Measurements from ENCODE around the gene OR8G1.

The OR8G1 gene

DNA sequence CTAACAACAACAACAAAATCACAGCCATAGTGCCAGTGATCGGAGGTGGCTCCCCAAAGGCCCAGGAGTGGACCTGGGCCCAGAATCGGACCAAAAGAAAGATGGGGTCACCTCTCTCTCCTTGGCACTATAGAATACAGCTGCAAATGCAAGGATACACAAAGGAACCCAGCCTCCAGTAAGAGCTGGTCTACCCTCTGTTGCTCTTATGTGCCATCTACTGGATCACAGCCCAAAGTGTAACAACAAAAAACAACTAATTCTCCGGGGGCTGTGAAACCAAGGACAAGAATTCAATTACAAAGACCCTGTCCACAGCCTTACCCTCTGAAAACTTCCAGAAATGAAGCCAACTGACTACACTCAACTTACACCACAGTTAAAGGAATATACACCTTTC is 36.9 kb downstream of the OR8G1 start:
- no peaks in the 10 kb centered on the region for H3K36me3 ChIP-seq (ENCODE audit: insufficient read depth, low read length)
- no peaks in the 10 kb centered on the region for H3K9me3 ChIP-seq (ENCODE audit: control insufficient read depth, insufficient read depth, low read length)
- no peaks in the 10 kb centered on the region for H3K4me1 ChIP-seq (ENCODE audit: insufficient read depth, low read length)
- no peak overlapping the region for H3K9ac ChIP-seq (ENCODE audit: low read depth, low read length)

DNA sequence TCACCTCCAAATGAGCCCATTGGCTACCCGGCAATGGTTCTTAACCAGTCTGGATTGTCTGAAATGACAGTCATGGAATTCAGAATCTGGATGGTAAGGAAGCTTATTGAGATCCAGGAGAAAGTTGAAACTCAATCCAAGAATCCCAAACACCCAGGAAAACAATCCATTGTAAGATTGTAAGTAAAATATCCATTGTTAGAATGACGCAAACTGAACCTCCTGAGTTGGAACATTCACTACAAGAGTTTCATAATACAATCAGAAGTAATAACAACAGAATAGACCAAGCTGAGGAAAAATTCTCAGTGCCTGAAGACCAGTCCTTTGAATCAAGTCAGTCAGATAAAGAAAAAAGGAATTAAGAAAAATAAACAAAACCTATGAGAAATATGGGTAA is 37.4 kb downstream of the OR8G1 start:
- Histone ChIP-seq H3K4me1 (ENCODE audit: insufficient read depth, low read length) (no peaks in the 10 kb centered on the region), H3K9ac (ENCODE audit: low read depth, low read length) (no peak overlapping the region), H3K36me3 (ENCODE audit: insufficient read depth, low read length) (no peaks in the 10 kb centered on the region), H3K9me3 (ENCODE audit: control insufficient read depth, insufficient read depth, low read length) (no peaks in the 10 kb centered on the region)

DNA sequence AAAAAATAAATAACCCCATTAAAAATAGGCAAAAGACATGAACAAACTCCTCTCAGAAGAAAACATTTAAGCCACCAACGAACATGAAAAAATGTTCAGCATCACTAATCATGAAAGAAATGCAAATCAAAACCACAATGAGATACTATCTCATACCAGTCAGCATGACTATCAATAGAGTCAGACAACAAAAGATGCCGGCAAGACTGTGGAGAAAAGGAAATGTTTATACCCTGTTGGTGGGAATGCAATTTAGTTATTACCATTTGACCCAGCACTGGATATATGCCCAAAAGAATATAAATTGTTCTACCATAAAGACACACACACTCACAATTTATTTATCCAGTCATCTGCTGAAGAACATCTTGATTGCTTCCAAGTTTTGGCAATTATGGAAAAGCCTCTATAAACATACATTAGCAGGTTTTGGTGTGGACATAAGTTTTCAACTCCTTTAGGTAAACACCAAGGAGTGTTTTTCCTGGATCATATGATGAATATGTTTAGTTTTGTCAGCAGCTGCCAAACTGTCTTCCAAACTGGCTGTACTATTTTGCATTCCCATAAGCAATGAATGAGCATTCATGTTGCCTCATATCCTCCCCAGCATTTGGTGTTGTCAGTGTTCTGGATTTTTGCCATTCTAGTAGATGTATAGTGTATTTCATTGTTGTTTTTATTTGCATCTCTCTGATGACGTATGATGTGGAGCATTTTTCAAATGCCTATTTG is 44.9 kb downstream of the OR8G1 start:
- Histone ChIP-seq H3K9ac (ENCODE audit: low read depth, low read length) (no peak overlapping the region), H3K4me1 (ENCODE audit: insufficient read depth, low read length) (no peaks in the 10 kb centered on the region), H3K9me3 (ENCODE audit: control insufficient read depth, insufficient read depth, low read length) (no peaks in the 10 kb centered on the region), H3K36me3 (ENCODE audit: insufficient read depth, low read length) (no peaks in the 10 kb centered on the region)

DNA sequence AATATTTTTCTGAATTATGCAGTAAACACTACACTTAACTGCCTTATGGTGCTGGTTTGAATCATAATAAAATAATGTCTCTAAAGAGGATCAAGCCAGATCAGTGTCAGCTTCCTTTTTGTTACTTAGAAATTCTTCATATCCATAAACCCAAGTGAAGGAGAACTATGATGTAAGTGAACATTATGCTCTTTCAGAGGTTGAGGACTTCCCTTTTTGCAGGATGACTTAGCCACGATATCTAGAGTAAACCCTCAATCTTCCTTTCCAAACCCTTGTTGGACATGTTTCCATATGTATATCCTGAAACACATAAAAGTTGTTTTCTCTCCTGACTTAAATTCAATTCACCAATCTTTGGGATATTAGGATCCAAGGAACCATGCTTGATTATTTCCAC is 53.8 kb downstream of the OR8G1 start:
- no peaks in the 10 kb centered on the region for H3K9me3 ChIP-seq (ENCODE audit: control insufficient read depth, insufficient read depth, low read length)
- no peaks in the 10 kb centered on the region for H3K36me3 ChIP-seq (ENCODE audit: insufficient read depth, low read length)
- H3K4me1 ChIP-seq (ENCODE audit: insufficient read depth, low read length): no peaks in the 10 kb centered on the region
- no peak overlapping the region for H3K9ac ChIP-seq (ENCODE audit: low read depth, low read length)

DNA sequence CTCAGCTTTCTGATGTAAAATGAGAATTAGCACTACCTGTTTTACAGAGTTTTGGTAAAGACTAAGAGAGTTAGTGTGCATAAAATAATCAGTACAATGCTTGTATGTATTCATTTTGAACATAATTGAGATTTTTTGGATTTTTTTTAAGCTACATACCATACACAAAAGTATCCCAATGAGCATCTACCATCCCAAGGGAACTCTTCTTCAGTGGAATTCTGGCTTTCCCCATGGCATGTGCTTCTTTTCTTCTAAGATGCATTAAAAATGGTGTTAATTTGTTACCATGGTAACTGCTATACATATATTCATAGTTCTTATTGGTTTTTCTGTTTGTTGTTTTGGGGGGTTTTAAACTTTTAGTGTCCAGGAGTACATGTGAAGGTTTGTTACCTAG is 55.1 kb downstream of the OR8G1 start:
- H3K4me1 ChIP-seq (ENCODE audit: insufficient read depth, low read length): no peaks in the 10 kb centered on the region

DNA sequence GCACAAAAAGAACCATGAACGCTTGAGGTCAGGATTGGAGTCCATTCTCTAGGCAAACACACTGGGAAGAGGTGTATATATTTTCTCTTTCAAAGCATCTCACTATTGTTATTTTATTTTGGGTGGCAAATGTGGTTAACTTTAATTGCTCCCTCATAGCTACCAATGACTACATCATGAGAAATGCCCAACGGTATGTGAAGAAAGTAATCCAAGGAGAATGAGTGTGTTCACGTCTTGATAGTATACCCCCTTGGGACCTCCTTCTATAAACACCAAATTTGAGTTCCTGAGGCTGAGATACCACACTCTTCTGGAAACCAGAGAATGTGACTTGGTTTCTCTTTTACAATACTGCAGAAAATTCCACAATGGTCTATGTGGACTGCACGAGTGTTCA is 57.0 kb downstream of the OR8G1 start:
- Histone ChIP-seq H3K4me1 (ENCODE audit: insufficient read depth, low read length) (peaks cover 13% of the 10 kb centered on the region; the same call in 1 of the 2 replicates), H3K36me3 (ENCODE audit: insufficient read depth, low read length) (no peaks in the 10 kb centered on the region), H3K9ac (ENCODE audit: low read depth, low read length) (no peak overlapping the region), H3K9me3 (ENCODE audit: control insufficient read depth, insufficient read depth, low read length) (no peaks in the 10 kb centered on the region)

More for the DNA sequence above, 55.1 kb downstream of the OR8G1 start:
- Histone ChIP-seq H3K9ac (ENCODE audit: low read depth, low read length) (no peak overlapping the region), H3K9me3 (ENCODE audit: control insufficient read depth, insufficient read depth, low read length) (no peaks in the 10 kb centered on the region), H3K36me3 (ENCODE audit: insufficient read depth, low read length) (no peaks in the 10 kb centered on the region)

DNA sequence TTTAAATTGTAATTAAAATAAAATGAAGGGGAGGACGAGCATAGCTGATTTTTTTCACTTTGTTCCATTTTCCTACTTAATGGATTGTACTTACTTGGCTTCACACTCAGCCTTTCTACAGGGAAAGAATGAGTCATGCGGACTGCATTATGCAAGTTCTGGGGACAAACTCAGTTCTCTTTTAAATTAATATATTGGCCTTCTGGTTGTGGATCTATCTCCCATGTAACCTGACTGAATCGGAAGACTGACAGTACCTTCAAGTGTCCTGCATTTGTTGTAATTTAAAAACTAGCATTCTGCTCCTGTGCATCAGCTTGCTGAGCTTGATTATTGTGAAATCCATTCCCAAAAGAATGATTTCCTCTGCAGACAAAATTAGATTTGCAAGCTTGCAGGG is 60.7 kb downstream of the OR8G1 start:
- Histone ChIP-seq H3K9me3 (ENCODE audit: control insufficient read depth, insufficient read depth, low read length) (no peaks in the 10 kb centered on the region), H3K9ac (ENCODE audit: low read depth, low read length) (no peak overlapping the region), H3K4me1 (ENCODE audit: insufficient read depth, low read length) (peaks cover 13% of the 10 kb centered on the region; the same call in 1 of the 2 replicates), H3K36me3 (ENCODE audit: insufficient read depth, low read length) (no peaks in the 10 kb centered on the region)

DNA sequence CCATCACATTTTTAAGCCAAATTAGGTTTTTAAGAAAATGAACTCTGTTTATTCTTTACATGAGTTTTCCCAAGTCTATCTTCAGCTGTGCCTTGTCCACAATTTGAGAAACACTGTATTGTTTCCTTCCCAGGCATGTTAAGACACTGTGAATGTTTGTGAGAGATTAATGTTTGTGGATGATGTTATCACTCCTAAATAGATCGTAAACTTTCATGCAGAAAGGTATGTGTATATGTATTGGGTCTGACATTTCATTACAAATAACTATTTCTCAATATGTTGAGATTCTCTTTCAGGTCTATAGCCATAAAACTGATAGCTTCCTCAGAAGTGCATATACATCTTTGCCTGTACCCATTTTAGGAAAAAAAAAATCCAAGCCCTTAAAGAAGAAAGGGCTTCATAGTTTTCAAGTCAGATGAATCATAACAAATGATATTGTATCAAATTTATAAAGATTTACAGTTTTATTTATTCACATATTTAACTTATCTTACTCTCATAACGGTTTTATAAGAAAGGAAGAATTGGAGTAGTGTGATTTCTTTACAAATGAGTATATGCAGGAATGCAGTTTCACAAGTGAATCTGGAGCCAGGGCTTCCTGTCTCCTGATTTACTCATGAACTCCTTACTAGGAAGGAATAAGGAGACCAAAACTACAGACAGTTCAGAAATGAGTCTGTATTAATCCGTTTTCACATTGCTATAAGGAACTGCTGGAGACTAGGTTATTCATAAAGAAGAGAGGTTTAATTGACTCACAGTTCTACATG is 61.6 kb downstream of the OR8G1 start:
- Histone ChIP-seq H3K9me3 (ENCODE audit: control insufficient read depth, insufficient read depth, low read length) (no peaks in the 10 kb centered on the region), H3K9ac (ENCODE audit: low read depth, low read length) (no peak overlapping the region), H3K36me3 (ENCODE audit: insufficient read depth, low read length) (no peaks in the 10 kb centered on the region), H3K4me1 (ENCODE audit: insufficient read depth, low read length) (peaks cover 13% of the 10 kb centered on the region; the same call in 1 of the 2 replicates)
